CD4-positive, alpha-beta memory T cell (primary cell): Measurements from ENCODE around the gene SIM1. TPM values are rescaled to one million over a fixed set of nuclear protein-coding genes. Genes with fewer than 3 reads are reported as not detected.

Experiments
- CTCF ChIA-PET: fragments of 350-600 bp; sonication (Branson Sonifier 250); formaldehyde crosslinking; loops from one replicate; lab custom pipeline; 2021; ENCODE audit warnings: inconsistent platforms; ENCODE audit not compliant: partially characterized antibody; lab: Charles Lee
- POLR2A ChIA-PET: fragments of 350-600 bp; sonication (Branson Sonifier 250); formaldehyde crosslinking; loops from one replicate; lab custom pipeline; 2021; ENCODE audit not compliant: partially characterized antibody; lab: Charles Lee
- DNase-seq, 5 donors: peaks; one replicate each; pipeline versions ENCODE4 v3.0.0 to v3.0.0-alpha.2; 2020 to 2022; ENCODE audit warnings: mixed read lengths in 1 of 5
- H3K27ac ChIP-seq: one replicate; pipeline ENCODE4 v1.7.0; 2013; ENCODE audit warnings: low read depth, low read length
- H3K27me3 ChIP-seq: 2 replicates; pipeline ENCODE4 v1.7.0; 2013; ENCODE audit warnings: mild to moderate bottlenecking, low read length, moderate library complexity; ENCODE audit not compliant: insufficient read depth
- H3K36me3 ChIP-seq: 2 replicates; pipeline ENCODE4 v1.7.0; 2013; ENCODE audit warnings: mild to moderate bottlenecking, low read length, moderate library complexity; ENCODE audit not compliant: insufficient read depth
- H3K4me1 ChIP-seq: 2 replicates; pipeline ENCODE4 v1.7.0; 2013; ENCODE audit warnings: mild to moderate bottlenecking, low read length, moderate library complexity; ENCODE audit not compliant: insufficient read depth
- H3K4me3 ChIP-seq, 2 donors: one replicate each; pipeline ENCODE4 v1.7.0; 2013; ENCODE audit warnings: low read length in 2 of 2, mild to moderate bottlenecking in 1 of 2
- H3K9me3 ChIP-seq, 2 donors: one replicate each; pipeline ENCODE4 v1.7.0; 2013; ENCODE audit warnings: low read length in 2 of 2, control low read depth in 1 of 2; ENCODE audit not compliant: control insufficient read depth in 1 of 2
- H3K27ac Mint-ChIP-seq, 7 donors: one replicate each; pipeline ENCODE4 v1.8.0; 2020 to 2021; ENCODE audit warnings: mixed read lengths in 7 of 7, mild to moderate bottlenecking in 6 of 7, inconsistent platforms in 3 of 7, moderate library complexity in 3 of 7
- H3K27me3 Mint-ChIP-seq, 2 donors: one replicate each; pipeline ENCODE4 v1.8.0; 2020 to 2021; ENCODE audit warnings: mixed read lengths in 2 of 2
- H3K36me3 Mint-ChIP-seq, 2 donors: one replicate each; pipeline ENCODE4 v1.8.0; 2020 to 2021; ENCODE audit warnings: mixed read lengths in 2 of 2, inconsistent platforms in 1 of 2, mild to moderate bottlenecking in 1 of 2
- H3K4me1 Mint-ChIP-seq, 4 donors: one replicate each; pipeline ENCODE4 v1.8.0; 2020 to 2021; ENCODE audit warnings: mixed read lengths in 4 of 4, mild to moderate bottlenecking in 1 of 4
- H3K4me3 Mint-ChIP-seq, 8 donors: one replicate each; pipeline ENCODE4 v1.8.0; 2020 to 2021; ENCODE audit warnings: mixed read lengths in 8 of 8, mild to moderate bottlenecking in 7 of 8, moderate library complexity in 6 of 8, inconsistent platforms in 3 of 8
- H3K9me3 Mint-ChIP-seq, 8 donors: one replicate each; pipeline ENCODE4 v1.8.0; 2020 to 2021; ENCODE audit warnings: mixed read lengths in 8 of 8, mild to moderate bottlenecking in 5 of 8, inconsistent platforms in 3 of 8, moderate library complexity in 1 of 8
- intact Hi-C: fragments of 100-400 bp; cut with micrococcal nuclease; formaldehyde crosslinking; loops from one replicate; pipeline ENCODE4 v1.15.1; 2023
- polyA plus RNA-seq, 2 donors: library from polyadenylated mRNA; unstranded; fragments of 300-500 nt; fragmentation: Illumina TruSeq; gene quantifications; one replicate each; pipeline ENCODE4 v1.2.3, GENCODE V29; 2021
- total RNA-seq, 2 experiments: library from RNA; stranded (reverse); gene quantifications; one replicate each; pipeline ENCODE4 v1.2.3, GENCODE V29; 2021

The SIM1 gene
- total and polyA plus RNA-seq, 4 experiments from 2014 or later, result not detected

DNA sequence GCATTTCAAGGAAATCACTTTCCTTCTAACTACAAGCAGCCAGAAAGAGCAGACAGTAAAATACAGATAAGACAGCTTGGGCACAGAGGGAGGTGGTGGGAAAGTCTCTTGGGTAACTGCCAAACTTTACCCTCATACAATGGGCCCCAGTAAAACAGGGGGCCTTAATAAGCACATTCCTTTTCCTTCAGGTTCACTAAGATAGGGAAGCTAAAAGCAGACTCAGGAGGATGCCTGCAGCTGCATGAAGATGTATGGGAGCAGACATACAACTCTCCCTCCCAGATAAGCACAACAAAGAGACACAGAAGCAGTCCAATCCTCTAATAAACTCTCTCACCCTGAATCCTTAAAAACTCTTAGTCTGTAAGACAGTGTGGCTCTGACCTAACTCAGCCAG lies 49.0 kb downstream of the SIM1 start:
- H3K9me3 ChIP-seq, result no peaks in the 10 kb centered on the region
- peaks cover 0 to 5% (median 0%) of the 10 kb centered on the region in 8 donors for H3K9me3 Mint-ChIP-seq
- H3K27ac Mint-ChIP-seq, result no peak overlapping the region
- no peak overlapping the region for H3K27ac ChIP-seq
- H3K36me3 ChIP-seq, result no peaks in the 10 kb centered on the region
- H3K4me1 Mint-ChIP-seq, result no peaks in the 10 kb centered on the region
- CTCF ChIA-PET, result no interaction called here
- intact Hi-C loops, result no loop called here
- H3K27me3 ChIP-seq, result no peaks in the 10 kb centered on the region
- no peaks in the 10 kb centered on the region for H3K4me1 ChIP-seq
- no peak overlapping the region for H3K4me3 Mint-ChIP-seq
- POLR2A ChIA-PET, result no interaction called here
- DNase-seq, result no peak
- H3K36me3 Mint-ChIP-seq, result no peaks in the 10 kb centered on the region
- H3K4me3 ChIP-seq, result no peak overlapping the region
- H3K27me3 Mint-ChIP-seq, result peaks cover 6 to 8% of the 10 kb centered on the region in 2 donors

DNA sequence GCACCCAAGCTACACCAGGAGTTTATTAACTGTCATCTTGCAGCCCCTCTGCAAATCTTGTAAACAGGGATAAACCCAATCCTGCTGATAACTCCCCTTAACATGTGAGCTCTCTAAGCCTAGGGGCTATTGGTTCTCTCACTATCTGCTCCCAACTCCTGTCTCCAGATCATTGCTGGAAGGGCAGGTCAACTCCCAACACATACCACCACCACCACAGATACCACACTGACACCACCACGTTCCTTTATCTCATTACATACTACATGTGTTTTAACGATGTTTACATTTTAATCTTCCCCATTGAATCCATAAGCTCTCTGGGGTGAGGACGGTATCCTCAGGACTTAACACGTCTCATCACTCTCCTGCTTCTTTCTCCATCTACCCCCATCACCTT lies 51.8 kb downstream of the SIM1 start:
- no peak for DNase-seq
- Mint-ChIP-seq H3K4me3 (no peak overlapping the region), H3K27me3 (peaks cover 10 to 14% of the 10 kb centered on the region in 2 donors), H3K36me3 (no peaks in the 10 kb centered on the region), H3K4me1 (no peaks in the 10 kb centered on the region), H3K9me3 (peaks cover 0 to 5% (median 0%) of the 10 kb centered on the region in 8 donors), H3K27ac (no peak overlapping the region)
- ChIA-PET CTCF (no interaction called here), POLR2A (no interaction called here)
- no peaks in the 10 kb centered on the region for H3K9me3 ChIP-seq
- H3K36me3 ChIP-seq, result no peaks in the 10 kb centered on the region
- no peak overlapping the region for H3K27ac ChIP-seq
- no peaks in the 10 kb centered on the region for H3K27me3 ChIP-seq
- no peak overlapping the region for H3K4me3 ChIP-seq
- intact Hi-C loops, result no loop called here
- no peaks in the 10 kb centered on the region for H3K4me1 ChIP-seq

DNA sequence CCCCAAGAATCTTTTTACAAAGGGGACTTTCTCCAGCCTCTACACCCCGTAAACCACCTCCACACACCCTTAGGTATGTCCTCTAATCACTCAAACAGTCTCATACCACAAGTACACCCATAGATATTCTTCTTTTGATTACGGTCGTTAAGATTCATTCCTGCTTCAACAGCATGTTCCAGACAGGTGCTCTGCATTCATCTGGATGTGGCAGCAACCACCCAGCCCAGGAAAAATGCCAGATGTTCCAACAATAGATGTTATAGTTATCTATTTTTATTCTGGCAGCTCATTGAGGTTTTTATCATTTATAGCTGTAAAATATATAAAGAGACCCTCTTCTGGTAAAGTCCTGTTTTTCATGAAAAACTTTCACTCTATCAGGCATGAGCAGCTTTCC lies 60.7 kb downstream of the SIM1 start:
- no peaks in the 10 kb centered on the region for H3K36me3 Mint-ChIP-seq
- Histone ChIP-seq H3K4me1 (no peaks in the 10 kb centered on the region), H3K9me3 (no peaks in the 10 kb centered on the region), H3K27me3 (no peaks in the 10 kb centered on the region), H3K4me3 (no peak overlapping the region), H3K27ac (no peak overlapping the region), H3K36me3 (no peaks in the 10 kb centered on the region)
- no peak overlapping the region for H3K27ac Mint-ChIP-seq
- no peaks in the 10 kb centered on the region for H3K4me1 Mint-ChIP-seq
- intact Hi-C loops, result no loop called here
- ChIA-PET CTCF (no interaction called here), POLR2A (no interaction called here)
- H3K4me3 Mint-ChIP-seq, result no peak overlapping the region
- DNase-seq, result no peak
- H3K27me3 Mint-ChIP-seq, result peaks cover 0 to 2% of the 10 kb centered on the region in 2 donors
- H3K9me3 Mint-ChIP-seq, result no peaks in the 10 kb centered on the region

DNA sequence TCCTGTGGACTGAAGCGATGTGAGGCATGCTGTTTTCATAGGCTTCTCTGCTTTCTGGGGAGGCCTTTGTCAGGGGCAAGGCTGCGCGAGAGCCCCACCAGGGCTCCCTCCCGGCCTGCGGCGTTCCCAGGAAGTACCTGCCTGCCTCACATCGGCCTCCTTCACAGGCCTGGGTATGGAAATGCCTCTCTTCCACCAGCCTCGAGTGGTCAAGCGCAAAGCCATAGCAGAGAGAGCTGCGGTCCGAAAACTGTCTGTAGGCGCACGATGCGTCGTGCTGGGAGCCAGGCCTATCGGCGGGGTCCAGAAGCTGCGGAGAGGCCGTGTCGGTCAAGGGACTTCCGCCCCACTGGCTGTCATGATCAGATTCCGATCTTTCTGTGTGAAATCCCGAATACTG lies 71.2 kb downstream of the SIM1 start:
- Histone ChIP-seq H3K9me3 (no peaks in the 10 kb centered on the region), H3K27me3 (no peaks in the 10 kb centered on the region), H3K36me3 (no peaks in the 10 kb centered on the region), H3K4me3 (no peak overlapping the region), H3K4me1 (no peaks in the 10 kb centered on the region), H3K27ac (no peak overlapping the region)
- intact Hi-C loops, result no loop called here
- Mint-ChIP-seq H3K9me3 (peaks cover 0 to 4% (median 0%) of the 10 kb centered on the region in 8 donors), H3K4me1 (no peaks in the 10 kb centered on the region), H3K27me3 (peaks cover 0 to 3% of the 10 kb centered on the region in 2 donors), H3K4me3 (no peak overlapping the region), H3K36me3 (no peaks in the 10 kb centered on the region), H3K27ac (no peak overlapping the region)
- ChIA-PET CTCF (no interaction called here), POLR2A (no interaction called here)
- no peak for DNase-seq

DNA sequence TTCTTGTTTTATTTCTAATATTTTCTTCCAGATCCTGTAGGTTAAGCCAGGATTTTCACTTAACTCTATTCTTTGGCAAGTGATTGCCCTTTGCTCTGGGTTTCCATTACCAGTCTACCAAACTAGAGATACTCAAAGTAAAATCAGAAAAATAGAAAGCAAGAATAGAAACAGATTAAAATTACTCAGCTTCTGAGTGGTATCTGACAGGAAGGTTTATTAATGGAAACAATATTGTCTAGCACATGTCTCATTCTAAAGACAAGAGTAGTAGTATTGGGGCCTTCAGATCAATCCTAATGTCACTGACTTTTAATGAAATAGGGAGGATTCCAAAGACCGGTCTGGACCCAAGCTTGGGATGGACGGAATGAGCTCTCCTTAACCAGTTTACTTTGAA lies 72.3 kb downstream of the SIM1 start:
- no peak overlapping the region for H3K27ac ChIP-seq
- Mint-ChIP-seq H3K27me3 (peaks cover 0 to 5% of the 10 kb centered on the region in 2 donors), H3K4me1 (no peaks in the 10 kb centered on the region), H3K9me3 (peaks cover 0 to 4% (median 0%) of the 10 kb centered on the region in 8 donors), H3K36me3 (no peaks in the 10 kb centered on the region), H3K4me3 (no peak overlapping the region), H3K27ac (no peak overlapping the region)
- H3K4me1 ChIP-seq, result no peaks in the 10 kb centered on the region
- no peaks in the 10 kb centered on the region for H3K27me3 ChIP-seq
- no peaks in the 10 kb centered on the region for H3K9me3 ChIP-seq
- intact Hi-C loops, result no loop called here
- CTCF ChIA-PET, result no interaction called here
- POLR2A ChIA-PET, result no interaction called here
- H3K36me3 ChIP-seq, result no peaks in the 10 kb centered on the region
- DNase-seq, result no peak
- no peak overlapping the region for H3K4me3 ChIP-seq

DNA sequence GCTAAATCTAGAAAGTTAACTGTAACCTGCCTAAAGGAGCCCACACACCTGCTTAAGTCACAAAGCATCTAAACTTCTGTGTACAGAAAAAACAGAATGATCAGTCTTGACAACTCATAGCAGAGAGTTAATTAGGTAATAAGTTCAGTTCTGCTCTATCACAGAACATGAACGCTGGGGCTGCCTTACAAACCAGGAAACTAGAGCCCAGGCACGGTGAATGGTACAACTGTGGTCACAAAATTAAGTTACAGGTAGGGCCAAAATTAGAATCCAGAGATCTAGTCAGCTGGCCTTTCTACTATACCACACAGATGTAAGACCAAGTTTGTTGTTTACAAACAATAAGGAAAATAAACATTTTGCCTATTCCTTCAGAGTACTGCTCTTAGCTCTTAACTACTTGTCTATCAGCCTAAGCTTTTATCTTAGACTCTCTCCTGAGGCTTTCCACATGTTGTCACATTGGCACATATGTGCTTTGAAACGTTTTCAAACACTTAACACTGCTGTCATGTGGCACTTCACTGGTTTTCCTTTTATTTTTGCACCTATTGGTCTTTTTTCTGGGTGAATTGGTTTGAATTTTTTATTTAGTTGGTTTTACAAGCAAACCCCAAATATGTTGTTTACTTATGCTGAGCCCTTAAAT lies 75.7 kb downstream of the SIM1 start:
- H3K4me1 ChIP-seq, result no peaks in the 10 kb centered on the region
- Mint-ChIP-seq H3K4me3 (no peak overlapping the region), H3K36me3 (no peaks in the 10 kb centered on the region), H3K27me3 (peaks cover 0 to 5% of the 10 kb centered on the region in 2 donors), H3K4me1 (no peaks in the 10 kb centered on the region), H3K9me3 (peaks cover 0 to 4% (median 0%) of the 10 kb centered on the region in 8 donors), H3K27ac (no peak overlapping the region)
- CTCF ChIA-PET, result no interaction called here
- H3K9me3 ChIP-seq, result no peaks in the 10 kb centered on the region
- H3K4me3 ChIP-seq, result no peak overlapping the region
- no peaks in the 10 kb centered on the region for H3K27me3 ChIP-seq
- intact Hi-C loops, result no loop called here
- no peak overlapping the region for H3K27ac ChIP-seq
- H3K36me3 ChIP-seq, result no peaks in the 10 kb centered on the region
- POLR2A ChIA-PET, result no interaction called here
- no peak for DNase-seq

DNA sequence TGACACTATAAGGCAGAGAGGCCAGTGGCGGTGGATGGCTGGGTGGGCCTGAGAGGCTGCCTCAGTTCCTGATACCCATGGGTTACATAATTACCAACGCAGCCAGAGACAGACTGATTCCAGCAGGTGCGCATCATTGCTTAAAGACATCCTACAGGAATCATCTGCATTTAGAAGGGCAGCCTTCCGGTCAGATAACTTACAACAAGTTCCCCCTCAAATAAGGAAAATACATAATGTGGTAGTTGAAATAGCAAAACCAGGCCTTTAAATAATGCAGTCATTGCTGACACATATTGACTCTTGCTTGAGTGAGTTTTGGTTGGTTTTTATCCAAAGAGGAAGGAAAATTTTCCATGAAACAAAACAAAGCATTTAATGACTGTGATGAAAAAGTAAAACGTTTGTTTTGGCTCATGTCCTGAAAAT lies 81.9 kb downstream of the SIM1 start:
- no peaks in the 10 kb centered on the region for H3K36me3 Mint-ChIP-seq
- intact Hi-C loops, result no loop called here
- Histone ChIP-seq H3K27ac (no peak overlapping the region), H3K27me3 (no peaks in the 10 kb centered on the region), H3K4me3 (no peak overlapping the region), H3K4me1 (no peaks in the 10 kb centered on the region), H3K36me3 (no peaks in the 10 kb centered on the region), H3K9me3 (no peaks in the 10 kb centered on the region)
- no peak overlapping the region for H3K27ac Mint-ChIP-seq
- POLR2A ChIA-PET, result no interaction called here
- no peak for DNase-seq
- CTCF ChIA-PET, result no interaction called here
- no peak overlapping the region for H3K4me3 Mint-ChIP-seq
- H3K4me1 Mint-ChIP-seq, result no peaks in the 10 kb centered on the region
- peaks cover 0 to 4% of the 10 kb centered on the region in 2 donors for H3K27me3 Mint-ChIP-seq
- H3K9me3 Mint-ChIP-seq, result no peaks in the 10 kb centered on the region
